GM12878 (cell line): ENCODE results near the gene PLA2G6. TPM values are rescaled to one million over a fixed set of nuclear protein-coding genes. Genes with fewer than 3 reads are reported as not detected.

ENCODE experiments used
- ATAC-seq: fragments of 200-7000 bp; cut with Tn5 transposase; 3 replicates; pipeline ENCODE4 v1.9.1; 2020; ENCODE audit warnings: mild to moderate bottlenecking, moderate library complexity
- BruUV-seq: library from RNA; stranded (reverse); fragments of 400-500 nt; replicated peaks from 2 replicates; lab custom pipeline; 2021; lab: Mats Ljungman, UMichigan
- CTCF ChIA-PET: fragments of 300-600 bp; sonication (Branson Sonifier 250); formaldehyde crosslinking; extraction: SDS; loops from one replicate; lab custom pipeline; 2021; ENCODE audit warnings: inconsistent platforms; lab: Yijun Ruan, JAX
- POLR2A ChIA-PET: fragments of 350-600 bp; formaldehyde crosslinking; extraction: SDS; loops from one replicate; lab custom pipeline; 2021; ENCODE audit warnings: inconsistent platforms; lab: Charles Lee
- RAD21 ChIA-PET: fragments of 300-600 bp; sonication (Branson Sonifier 250); formaldehyde crosslinking; loops from one replicate; lab custom pipeline; 2023; ENCODE audit warnings: antibody characterized with exemption; ENCODE audit not compliant: unreplicated experiment; lab: Charles Lee
- SMC1A ChIA-PET: fragments of 300-600 bp; sonication (Branson Sonifier 250); formaldehyde crosslinking; loops from one replicate; lab custom pipeline; 2023; ENCODE audit not compliant: unreplicated experiment, uncharacterized antibody; lab: Charles Lee
- DNase-seq: peaks from one replicate; pipeline ENCODE4 v3.0.0-alpha.2; 2011; ENCODE audit warnings: low read depth, low spot score
- FAIRE-seq: peaks from 3 replicates; lab custom pipeline; 2011; peaks lifted over from hg19 to GRCh38; lab: Jason Lieb, UNC
- H2AFZ ChIP-seq: 2 replicates; pipeline ENCODE4 v1.6.0; 2011; ENCODE audit warnings: low read depth, low read length, control low read depth; ENCODE audit not compliant: control insufficient read depth
- H3K27ac ChIP-seq: 2 replicates; pipeline ENCODE4 v1.5.1; 2011; ENCODE audit warnings: control low read depth; ENCODE audit not compliant: control insufficient read depth, insufficient read depth
- H3K27me3 ChIP-seq, 2 experiments: replicated peaks in 1 of 2; 2 replicates each; pipeline versions ENCODE4 v1.6.0 to v1.6.1; 2011; ENCODE audit warnings: low read length in 1 of 2; ENCODE audit not compliant: control insufficient read depth in 2 of 2, insufficient read depth in 2 of 2
- H3K36me3 ChIP-seq, 2 experiments: 2 replicates each; pipeline ENCODE4 v1.5.1; 2011; ENCODE audit warnings: low read length in 1 of 2; ENCODE audit not compliant: control insufficient read depth in 2 of 2, insufficient read depth in 2 of 2
- H3K4me1 ChIP-seq: 2 replicates; pipeline ENCODE4 v1.6.1; 2011; ENCODE audit warnings: mild to moderate bottlenecking, low read length, moderate library complexity, mixed read lengths; ENCODE audit not compliant: control insufficient read depth, insufficient read depth
- H3K4me2 ChIP-seq: 2 replicates; pipeline ENCODE4 v1.6.0; 2011; ENCODE audit warnings: control low read depth; ENCODE audit not compliant: control insufficient read depth, insufficient read depth
- H3K4me3 ChIP-seq: fragments of 200-600 bp; sonication (generic); 2 replicates; pipeline ENCODE4 v1.5.1; 2016
- H3K79me2 ChIP-seq: 2 replicates; pipeline ENCODE4 v1.6.0; 2011; ENCODE audit warnings: low read length; ENCODE audit not compliant: control insufficient read depth, insufficient read depth
- H3K9ac ChIP-seq: 2 replicates; pipeline ENCODE4 v1.8.0; 2011; ENCODE audit warnings: low read length, control low read depth, mixed read lengths; ENCODE audit not compliant: control insufficient read depth, insufficient read depth
- H3K9me3 ChIP-seq: replicated peaks from 3 replicates; pipeline ENCODE4 v1.5.1; 2011; ENCODE audit warnings: mild to moderate bottlenecking, low read length; ENCODE audit not compliant: control insufficient read depth, insufficient read depth
- H4K20me1 ChIP-seq: 2 replicates; pipeline ENCODE4 v1.6.0; 2011; ENCODE audit not compliant: control insufficient read depth, insufficient read depth
- CTCF ChIP-seq, 3 experiments: IDR thresholded peaks in 2 of 3; conservative IDR thresholded peaks in 1 of 3; 2 replicates each; pipeline ENCODE4 v1.5.1; 2011; ENCODE audit warnings: low read depth in 3 of 3, low read length in 3 of 3, mild to moderate bottlenecking in 3 of 3, control low read depth in 2 of 3, moderate library complexity in 2 of 3, inconsistent platforms in 1 of 3, mixed read lengths in 1 of 3; ENCODE audit not compliant: control insufficient read depth in 2 of 3, insufficient read depth in 1 of 3; ENCODE audit errors: extremely low read depth in 1 of 3
- EP300 ChIP-seq, 2 experiments: fragments of 150-350 bp in 1 of 2; IDR thresholded peaks; 2 replicates each; pipeline ENCODE4 v1.6.1; 2011 to 2012; ENCODE audit warnings: low read depth in 2 of 2, low read length in 2 of 2, borderline replicate concordance in 1 of 2, improper control_type of control experiment in 1 of 2, inconsistent platforms in 1 of 2; ENCODE audit not compliant: control insufficient read depth in 1 of 2
- FOS ChIP-seq: IDR thresholded peaks from 3 replicates; pipeline ENCODE4 v1.6.1; 2011; ENCODE audit warnings: borderline replicate concordance; ENCODE audit not compliant: insufficient read length; ENCODE audit errors: extremely low read depth
- HDAC2 ChIP-seq: fragments of 200-600 bp; sonication (generic); IDR thresholded peaks from 2 replicates; pipeline ENCODE4 v1.6.1; 2017
- IRF4 ChIP-seq: IDR thresholded peaks from 2 replicates; pipeline ENCODE4 v1.6.1; 2011; ENCODE audit warnings: low read depth, low read length
- SMARCA5 ChIP-seq: fragments of 450-650 bp; IDR thresholded peaks from 2 replicates; pipeline ENCODE4 v1.6.1; 2017; ENCODE audit warnings: mild to moderate bottlenecking
- SREBF2 ChIP-seq: IDR thresholded peaks from 2 replicates; pipeline ENCODE4 v1.6.1; 2012; ENCODE audit warnings: mild to moderate bottlenecking, low read length
- TCF3 ChIP-seq: IDR thresholded peaks from 2 replicates; pipeline ENCODE4 v1.6.1; 2012; ENCODE audit warnings: low read depth, mild to moderate bottlenecking, low read length, borderline replicate concordance; ENCODE audit not compliant: insufficient read depth
- WGBS: methylation state at CpG from one replicate; pipeline ENCODE4 v1.1.6; 2016; ENCODE audit warnings: low lambda C conversion rate; ENCODE audit not compliant: insufficient replicate concordance, insufficient coverage; ENCODE audit errors: missing lambda C conversion rate; 5-methylcytosine and 5-hydroxymethylcytosine counted together
- in situ Hi-C: fragments of 300-500 bp; cut with MboI; formaldehyde crosslinking; loops from 9 replicates; pipeline ENCODE4 v1.14.3; 2018; ENCODE audit warnings: mixed read lengths
- intact Hi-C: fragments of 100-400 bp; cut with micrococcal nuclease; formaldehyde crosslinking; loops from one replicate; pipeline ENCODE4 v1.14.2; 2022; ENCODE audit not compliant: unreplicated experiment
- polyA plus RNA-seq, 11 experiments: library from polyadenylated mRNA; depleted of rRNA in 4 of 11; unstranded in 6 of 11; stranded (reverse) in 5 of 11; fragments of >200 nt; fragmentation: Nextera tagmentation in 4 of 11; fragmentation: Illumina TruSeq in 1 of 11; extraction: Ambion mirVana in 4 of 11; extraction: Trizol in 1 of 11; gene quantifications; 1 replicate in 1 of 11; 2 replicates in 10 of 11; pipeline versions ENCODE4 v1.2.1 to v1.2.3, GENCODE V29; 2011 to 2016; ENCODE audit warnings: inconsistent platforms in 2 of 11, missing spikeins in 2 of 11, low read depth in 1 of 11
- total RNA-seq, 4 experiments: library from RNA; depleted of rRNA in 3 of 4; stranded (reverse); fragments of >200 nt in 3 of 4; fragmentation: Illumina TruSeq in 1 of 4; extraction: Trizol in 1 of 4; gene quantifications; 2 replicates each; pipeline versions ENCODE4 v1.2.1 to v1.2.3, GENCODE V29; 2013 to 2021
- TF ChIP-seq, protein P1 (sequence below): fragments of 450-650 bp; formaldehyde crosslinking; IDR thresholded peaks from 2 replicates; pipeline ENCODE4 v1.4.0; 2020; ENCODE audit warnings: mild to moderate bottlenecking, moderate library complexity

The PLA2G6 gene
- total and polyA plus RNA-seq, 10 of the 15 experiments (the other 5 are each of a cell fraction or from before 2014, with no cell fraction given) = 0.15 to 42.2 (median 15.8) TPM

DNA sequence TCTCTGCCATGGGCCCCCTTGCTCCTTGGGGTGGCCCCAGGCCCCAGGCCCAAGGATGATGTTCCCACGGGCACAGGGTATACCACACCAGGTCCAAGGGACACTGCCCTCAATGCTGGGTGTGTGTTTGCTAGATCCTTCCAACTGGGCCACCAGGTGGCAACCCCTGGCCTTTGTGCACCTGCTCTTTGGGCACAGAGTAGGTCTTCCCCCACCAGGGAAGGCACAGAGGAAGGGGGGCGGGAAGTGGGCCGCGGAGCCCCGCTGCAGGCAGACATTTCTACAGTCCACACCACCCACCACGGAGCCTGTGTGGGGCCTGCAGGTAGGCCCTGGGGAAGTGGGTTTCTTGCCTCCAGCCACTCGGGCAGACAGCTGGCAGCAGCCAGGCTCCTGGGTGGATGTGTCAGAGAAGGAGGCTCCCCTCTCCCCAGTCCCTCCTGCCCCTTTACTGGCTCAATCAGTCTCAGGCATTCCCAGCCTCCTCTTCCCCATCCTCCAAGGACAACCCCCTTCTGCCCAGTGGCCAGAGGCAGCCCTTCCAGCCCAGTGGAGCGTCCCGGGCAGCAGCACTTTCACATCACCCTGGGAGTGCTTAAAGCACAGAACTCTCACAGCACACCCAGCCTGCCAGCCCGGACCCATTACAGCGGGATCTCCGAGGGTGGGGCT is 41.8 kb upstream of the PLA2G6 start:
- in situ Hi-C loops = no loop called here
- Histone ChIP-seq H4K20me1 (no peaks in the 10 kb centered on the region), H3K36me3 (peaks cover 0 to under 1% of the 10 kb centered on the region in 2 experiments; a peak in 2 of 4 replicates), H3K9ac (no peak overlapping the region), H3K27me3 (no peaks in the 10 kb centered on the region), H3K27ac (no peak overlapping the region), H2AFZ (no peak overlapping the region), H3K4me1 (peaks cover 7% of the 10 kb centered on the region), H3K4me3 (no peak overlapping the region), H3K79me2 (no peaks in the 10 kb centered on the region), H3K9me3 (no peaks in the 10 kb centered on the region), H3K4me2 (no peak overlapping the region)
- intact Hi-C loops = no loop called here
- CTCF ChIA-PET = no interaction called here
- POLR2A ChIA-PET = interaction anchor here (0.9 kb wide), 1 partner anchor 37 kb away, joined by 3 read pairs; no protein-coding TSS in a partner anchor
- WGBS = 57% methylated on average over 12 of the region's 12 CpGs
- BruUV-seq = no TSS peak
- ATAC-seq (peak; percentile 44), FAIRE-seq (no peak), DNase-seq (no peak)
- TF ChIP-seq EP300 (IDR thresholded peaks at IDR 0.05; ENCODE audit: borderline replicate concordance in 1 of 2, control insufficient read depth in 1 of 2, low read depth in 2 of 2, low read length in 2 of 2) = no peak
- peak; percentile 6 to 23 (median 15); a peak in 2 of 6 replicates for TF ChIP-seq CTCF (IDR thresholded peaks at IDR 0.05 in 2 of 3, conservative IDR thresholded peaks at IDR 0.05 in 1 of 3; ENCODE audit: control insufficient read depth in 2 of 3, extremely low read depth in 1 of 3, insufficient read depth in 1 of 3, low read depth in 3 of 3, low read length in 3 of 3)
- RAD21 ChIA-PET = no interaction called here
- SMC1A ChIA-PET = no interaction called here

- Histone ChIP-seq H3K4me1 (peaks cover 13% of the 10 kb centered on the region), H3K27me3 (no peaks in the 10 kb centered on the region), H3K9ac (no peak overlapping the region), H3K36me3 (no peaks in the 10 kb centered on the region; a peak in 1 of 4 replicates), H4K20me1 (no peaks in the 10 kb centered on the region), H3K4me2 (no peak overlapping the region), H3K79me2 (no peaks in the 10 kb centered on the region), H3K9me3 (no peaks in the 10 kb centered on the region), H3K27ac (no peak overlapping the region), H2AFZ (no peak overlapping the region), H3K4me3 (no peak overlapping the region)
- in situ Hi-C loops (no loop called here), intact Hi-C loops (no loop called here)
- ChIA-PET POLR2A (no interaction called here), SMC1A (no interaction called here), CTCF (no interaction called here), RAD21 (no interaction called here)
- FAIRE-seq (no peak), DNase-seq (no peak), ATAC-seq (no peak)
- WGBS = 59% methylated on average over 8 of the region's 8 CpGs
- TF ChIP-seq TCF3 (no peak), FOS (no peak), SREBF2 (no peak), IRF4 (no peak), SMARCA5 (no peak), HDAC2 (no peak)
- TF ChIP-seq, protein P1, sequence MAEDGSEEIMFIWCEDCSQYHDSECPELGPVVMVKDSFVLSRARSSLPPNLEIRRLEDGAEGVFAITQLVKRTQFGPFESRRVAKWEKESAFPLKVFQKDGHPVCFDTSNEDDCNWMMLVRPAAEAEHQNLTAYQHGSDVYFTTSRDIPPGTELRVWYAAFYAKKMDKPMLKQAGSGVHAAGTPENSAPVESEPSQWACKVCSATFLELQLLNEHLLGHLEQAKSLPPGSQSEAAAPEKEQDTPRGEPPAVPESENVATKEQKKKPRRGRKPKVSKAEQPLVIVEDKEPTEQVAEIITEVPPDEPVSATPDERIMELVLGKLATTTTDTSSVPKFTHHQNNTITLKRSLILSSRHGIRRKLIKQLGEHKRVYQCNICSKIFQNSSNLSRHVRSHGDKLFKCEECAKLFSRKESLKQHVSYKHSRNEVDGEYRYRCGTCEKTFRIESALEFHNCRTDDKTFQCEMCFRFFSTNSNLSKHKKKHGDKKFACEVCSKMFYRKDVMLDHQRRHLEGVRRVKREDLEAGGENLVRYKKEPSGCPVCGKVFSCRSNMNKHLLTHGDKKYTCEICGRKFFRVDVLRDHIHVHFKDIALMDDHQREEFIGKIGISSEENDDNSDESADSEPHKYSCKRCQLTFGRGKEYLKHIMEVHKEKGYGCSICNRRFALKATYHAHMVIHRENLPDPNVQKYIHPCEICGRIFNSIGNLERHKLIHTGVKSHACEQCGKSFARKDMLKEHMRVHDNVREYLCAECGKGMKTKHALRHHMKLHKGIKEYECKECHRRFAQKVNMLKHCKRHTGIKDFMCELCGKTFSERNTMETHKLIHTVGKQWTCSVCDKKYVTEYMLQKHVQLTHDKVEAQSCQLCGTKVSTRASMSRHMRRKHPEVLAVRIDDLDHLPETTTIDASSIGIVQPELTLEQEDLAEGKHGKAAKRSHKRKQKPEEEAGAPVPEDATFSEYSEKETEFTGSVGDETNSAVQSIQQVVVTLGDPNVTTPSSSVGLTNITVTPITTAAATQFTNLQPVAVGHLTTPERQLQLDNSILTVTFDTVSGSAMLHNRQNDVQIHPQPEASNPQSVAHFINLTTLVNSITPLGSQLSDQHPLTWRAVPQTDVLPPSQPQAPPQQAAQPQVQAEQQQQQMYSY (CRISPR knock-in tag) = no peak
- no TSS peak for BruUV-seq
Observed at GRCh38 chr22:38222797-38223119, 41.1 kb upstream of the PLA2G6 start.
